A673 (cell line): ENCODE results near the gene ASB6.

Source experiments
- EZH2 ChIP-seq: fragments of 200-600 bp; sonication (generic); IDR thresholded peaks from 2 replicates; pipeline ENCODE4 v1.6.1; 2017; ENCODE audit warnings: borderline replicate concordance, low read depth, mild to moderate bottlenecking, mixed read lengths, antibody characterized with exemption, low read length; ENCODE audit not compliant: poor library complexity, severe bottlenecking
- TF ChIP-seq, protein P1 (sequence below): fragments of 300-800, 200-600 bp; sonication (generic); conservative IDR thresholded peaks from 2 replicates; pipeline ENCODE4 v1.5.1; 2017; ENCODE audit warnings: low read depth, mild to moderate bottlenecking, antibody characterized with exemption, low read length, moderate library complexity, mixed read lengths

GRCh38 chr9:129624947-129625346 is 17.0 kb downstream of the ASB6 start:
- TF ChIP-seq, protein P1, sequence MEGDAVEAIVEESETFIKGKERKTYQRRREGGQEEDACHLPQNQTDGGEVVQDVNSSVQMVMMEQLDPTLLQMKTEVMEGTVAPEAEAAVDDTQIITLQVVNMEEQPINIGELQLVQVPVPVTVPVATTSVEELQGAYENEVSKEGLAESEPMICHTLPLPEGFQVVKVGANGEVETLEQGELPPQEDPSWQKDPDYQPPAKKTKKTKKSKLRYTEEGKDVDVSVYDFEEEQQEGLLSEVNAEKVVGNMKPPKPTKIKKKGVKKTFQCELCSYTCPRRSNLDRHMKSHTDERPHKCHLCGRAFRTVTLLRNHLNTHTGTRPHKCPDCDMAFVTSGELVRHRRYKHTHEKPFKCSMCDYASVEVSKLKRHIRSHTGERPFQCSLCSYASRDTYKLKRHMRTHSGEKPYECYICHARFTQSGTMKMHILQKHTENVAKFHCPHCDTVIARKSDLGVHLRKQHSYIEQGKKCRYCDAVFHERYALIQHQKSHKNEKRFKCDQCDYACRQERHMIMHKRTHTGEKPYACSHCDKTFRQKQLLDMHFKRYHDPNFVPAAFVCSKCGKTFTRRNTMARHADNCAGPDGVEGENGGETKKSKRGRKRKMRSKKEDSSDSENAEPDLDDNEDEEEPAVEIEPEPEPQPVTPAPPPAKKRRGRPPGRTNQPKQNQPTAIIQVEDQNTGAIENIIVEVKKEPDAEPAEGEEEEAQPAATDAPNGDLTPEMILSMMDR = no peak
- TF ChIP-seq EZH2 = no peak
